ENCODE measurements around the gene GLIS1. TPM values are rescaled to one million over a fixed set of nuclear protein-coding genes. Genes with fewer than 3 reads are reported as not detected.

The GLIS1 gene
- total and polyA plus RNA-seq, 10 of the 15 experiments (the other 5 are each of a cell fraction or from before 2014, with no cell fraction given): not detected

- Histone ChIP-seq H3K4me2 (ENCODE audit: control insufficient read depth, insufficient read depth) (no peak overlapping the region), H3K79me2 (ENCODE audit: control insufficient read depth, insufficient read depth, low read length) (no peaks in the 10 kb centered on the region), H3K4me3 (no peak overlapping the region), H3K36me3 (ENCODE audit: control insufficient read depth in 2 of 2, insufficient read depth in 2 of 2, low read length in 1 of 2) (no peaks in the 10 kb centered on the region), H4K20me1 (ENCODE audit: control insufficient read depth, insufficient read depth) (no peaks in the 10 kb centered on the region), H3K27me3 (replicated peaks in 1 of 2; ENCODE audit: control insufficient read depth in 2 of 2, insufficient read depth in 2 of 2, low read length in 1 of 2) (no peaks in the 10 kb centered on the region; a peak in 1 of 4 replicates), H3K27ac (ENCODE audit: control insufficient read depth, insufficient read depth) (no peak overlapping the region), H3K9ac (ENCODE audit: control insufficient read depth, insufficient read depth, low read length) (no peak overlapping the region), H2AFZ (ENCODE audit: control insufficient read depth, low read depth, low read length) (no peak overlapping the region), H3K4me1 (ENCODE audit: control insufficient read depth, insufficient read depth, low read length) (no peaks in the 10 kb centered on the region), H3K9me3 (replicated peaks; ENCODE audit: control insufficient read depth, insufficient read depth, low read length) (no peaks in the 10 kb centered on the region)
- ChIA-PET SMC1A (ENCODE audit: uncharacterized antibody, unreplicated experiment) (no interaction called here), CTCF (no interaction called here), POLR2A (no interaction called here), RAD21 (ENCODE audit: unreplicated experiment) (no interaction called here)
- no peak for FAIRE-seq
- no TSS peak for BruUV-seq (replicated peaks)
- in situ Hi-C loops (cut with MboI): no loop called here
- WGBS (ENCODE audit: insufficient coverage, insufficient replicate concordance, low lambda C conversion rate, missing lambda C conversion rate): 27% methylated on average over 15 of the region's 15 CpGs
- intact Hi-C loops (cut with micrococcal nuclease; ENCODE audit: unreplicated experiment): no loop called here
- no peak for DNase-seq (ENCODE audit: low read depth, low spot score)
- no peak for ATAC-seq
- TF ChIP-seq POLR2AphosphoS2 (IDR thresholded peaks at IDR 0.05; ENCODE audit: low read depth, low read length) (no peak), ZBTB40 (IDR thresholded peaks at IDR 0.05; ENCODE audit: borderline replicate concordance) (no peak), TARDBP (IDR thresholded peaks at IDR 0.05; ENCODE audit: borderline replicate concordance) (no peak), SRF (IDR thresholded peaks at IDR 0.05; ENCODE audit: low read depth in 2 of 2, low read length in 2 of 2) (no peak), ZNF207 (IDR thresholded peaks at IDR 0.05; ENCODE audit: borderline replicate concordance) (no peak), E4F1 (IDR thresholded peaks at IDR 0.05; ENCODE audit: borderline replicate concordance, partially characterized antibody) (no peak), SUPT20H (IDR thresholded peaks at IDR 0.05; ENCODE audit: borderline replicate concordance, control insufficient read depth, low read depth, low read length) (no peak), PRDM15 (CRISPR knock-in tag; IDR thresholded peaks at IDR 0.05) (no peak), HDAC2 (IDR thresholded peaks at IDR 0.05) (no peak), KDM1A (IDR thresholded peaks at IDR 0.05; ENCODE audit: borderline replicate concordance) (no peak), NFXL1 (IDR thresholded peaks at IDR 0.05; ENCODE audit: borderline replicate concordance) (no peak)
Observed at GRCh38 chr1:53663529-53664300, 75.2 kb downstream of the GLIS1 start.

Data from GM12878 (cell line).